HG02571 (cell line): ENCODE results near the gene RAN.

Source experiments
- ATAC-seq: cut with Tn5 transposase; IDR thresholded peaks from one replicate; pipeline ENCODE4 v1.9.1; 2021; ENCODE audit warnings: mild to moderate bottlenecking, moderate library complexity; ENCODE audit not compliant: unreplicated experiment

The RAN gene

DNA sequence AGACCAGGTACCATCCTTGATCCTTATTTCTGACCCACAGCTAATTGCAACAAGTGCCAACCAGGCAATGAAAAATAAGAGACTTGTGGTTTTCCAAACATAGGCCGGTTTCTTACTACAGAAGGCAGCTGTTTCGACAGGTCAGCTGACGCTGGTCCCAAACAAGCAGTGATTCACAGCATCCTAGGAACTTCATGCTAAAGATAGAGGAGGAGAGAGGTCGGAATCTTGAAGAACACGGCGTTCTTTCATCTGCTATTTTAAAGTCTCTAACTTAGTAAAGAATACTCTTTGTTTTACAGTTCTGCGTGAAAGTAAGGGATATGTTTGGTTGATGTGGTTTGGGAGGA, 53.8 kb downstream of the RAN start:
- no peak for ATAC-seq
